Fibroblast of the aortic adventitia (primary cell): ENCODE results near the gene RALB. TPM values are rescaled to one million over a fixed set of nuclear protein-coding genes. Genes with fewer than 3 reads are reported as not detected.

ENCODE experiments used
- DNase-seq: peaks from one replicate; pipeline ENCODE4 v3.0.0-alpha.2; 2010; ENCODE audit warnings: low read depth
- H3K4me3 ChIP-seq: 2 replicates; pipeline ENCODE4 v1.5.1; 2011; ENCODE audit warnings: low read depth, mild to moderate bottlenecking, control low read depth, low read length, moderate library complexity
- total RNA-seq: library from RNA; depleted of rRNA; stranded (reverse); fragments of >200 nt; gene quantifications from 2 replicates; pipeline ENCODE4 v1.2.3, GENCODE V29; 2012; ENCODE audit warnings: low replicate concordance
- TF ChIP-seq, protein P1 (sequence below): IDR thresholded peaks from 2 replicates; pipeline ENCODE4 v1.5.1; 2011; ENCODE audit warnings: mild to moderate bottlenecking, low read length, control low read depth, inconsistent platforms; ENCODE audit not compliant: insufficient read depth

Gene RALB, protein sequence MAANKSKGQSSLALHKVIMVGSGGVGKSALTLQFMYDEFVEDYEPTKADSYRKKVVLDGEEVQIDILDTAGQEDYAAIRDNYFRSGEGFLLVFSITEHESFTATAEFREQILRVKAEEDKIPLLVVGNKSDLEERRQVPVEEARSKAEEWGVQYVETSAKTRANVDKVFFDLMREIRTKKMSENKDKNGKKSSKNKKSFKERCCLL
- total RNA-seq, result 29.7 and 73.7 TPM in 2 replicates

DNA sequence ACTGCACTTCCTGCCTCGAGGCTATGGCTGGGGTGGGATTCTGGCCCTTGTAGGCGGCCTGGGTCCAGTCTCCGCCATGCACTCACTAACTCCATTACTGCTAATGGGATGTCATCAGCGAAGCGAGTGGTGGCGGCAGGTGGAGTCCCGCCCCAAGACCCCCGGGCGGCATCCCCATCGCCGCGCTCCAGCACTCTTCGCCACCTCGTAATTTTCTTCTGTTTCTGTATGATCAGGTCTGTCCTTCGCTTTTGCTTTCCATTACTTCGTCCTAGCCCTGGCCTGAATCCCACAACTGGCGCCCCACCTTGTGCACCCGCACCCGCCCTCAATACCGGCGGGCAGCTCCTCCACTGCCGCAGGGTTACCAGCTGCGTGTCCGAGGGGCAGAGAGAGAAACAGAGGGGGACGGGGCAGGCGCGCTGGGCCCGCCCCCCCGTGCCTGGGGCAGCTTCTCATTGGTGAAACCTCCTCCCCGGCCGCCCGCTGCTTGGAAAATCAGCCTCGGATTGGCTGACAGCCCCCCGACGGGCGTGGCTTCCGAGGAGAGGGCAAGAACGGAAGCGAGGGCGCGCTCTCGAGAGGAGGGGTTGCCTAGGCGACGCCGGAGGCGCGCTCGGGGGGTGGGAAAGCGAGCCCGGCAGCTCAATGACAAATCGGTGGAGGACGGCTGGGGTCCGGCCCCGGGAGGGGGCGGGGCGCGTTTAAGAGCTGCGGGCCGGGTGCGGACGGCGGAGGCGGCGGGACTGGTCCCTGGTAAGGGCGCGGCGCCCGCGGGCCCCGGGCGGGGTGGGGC is at the start of gene RALB:
Gene RALB, plus strand, starts transcription at position 628 of the 796 bp plus-strand sequence. CDS start 25,813 bp downstream, outside the sequence.
- peak; percentile 97 for DNase-seq
- H3K4me3 ChIP-seq, result peak within 1 kb of the TSS; percentile 86
- TF ChIP-seq, protein P1, sequence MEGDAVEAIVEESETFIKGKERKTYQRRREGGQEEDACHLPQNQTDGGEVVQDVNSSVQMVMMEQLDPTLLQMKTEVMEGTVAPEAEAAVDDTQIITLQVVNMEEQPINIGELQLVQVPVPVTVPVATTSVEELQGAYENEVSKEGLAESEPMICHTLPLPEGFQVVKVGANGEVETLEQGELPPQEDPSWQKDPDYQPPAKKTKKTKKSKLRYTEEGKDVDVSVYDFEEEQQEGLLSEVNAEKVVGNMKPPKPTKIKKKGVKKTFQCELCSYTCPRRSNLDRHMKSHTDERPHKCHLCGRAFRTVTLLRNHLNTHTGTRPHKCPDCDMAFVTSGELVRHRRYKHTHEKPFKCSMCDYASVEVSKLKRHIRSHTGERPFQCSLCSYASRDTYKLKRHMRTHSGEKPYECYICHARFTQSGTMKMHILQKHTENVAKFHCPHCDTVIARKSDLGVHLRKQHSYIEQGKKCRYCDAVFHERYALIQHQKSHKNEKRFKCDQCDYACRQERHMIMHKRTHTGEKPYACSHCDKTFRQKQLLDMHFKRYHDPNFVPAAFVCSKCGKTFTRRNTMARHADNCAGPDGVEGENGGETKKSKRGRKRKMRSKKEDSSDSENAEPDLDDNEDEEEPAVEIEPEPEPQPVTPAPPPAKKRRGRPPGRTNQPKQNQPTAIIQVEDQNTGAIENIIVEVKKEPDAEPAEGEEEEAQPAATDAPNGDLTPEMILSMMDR, result no peak

DNA sequence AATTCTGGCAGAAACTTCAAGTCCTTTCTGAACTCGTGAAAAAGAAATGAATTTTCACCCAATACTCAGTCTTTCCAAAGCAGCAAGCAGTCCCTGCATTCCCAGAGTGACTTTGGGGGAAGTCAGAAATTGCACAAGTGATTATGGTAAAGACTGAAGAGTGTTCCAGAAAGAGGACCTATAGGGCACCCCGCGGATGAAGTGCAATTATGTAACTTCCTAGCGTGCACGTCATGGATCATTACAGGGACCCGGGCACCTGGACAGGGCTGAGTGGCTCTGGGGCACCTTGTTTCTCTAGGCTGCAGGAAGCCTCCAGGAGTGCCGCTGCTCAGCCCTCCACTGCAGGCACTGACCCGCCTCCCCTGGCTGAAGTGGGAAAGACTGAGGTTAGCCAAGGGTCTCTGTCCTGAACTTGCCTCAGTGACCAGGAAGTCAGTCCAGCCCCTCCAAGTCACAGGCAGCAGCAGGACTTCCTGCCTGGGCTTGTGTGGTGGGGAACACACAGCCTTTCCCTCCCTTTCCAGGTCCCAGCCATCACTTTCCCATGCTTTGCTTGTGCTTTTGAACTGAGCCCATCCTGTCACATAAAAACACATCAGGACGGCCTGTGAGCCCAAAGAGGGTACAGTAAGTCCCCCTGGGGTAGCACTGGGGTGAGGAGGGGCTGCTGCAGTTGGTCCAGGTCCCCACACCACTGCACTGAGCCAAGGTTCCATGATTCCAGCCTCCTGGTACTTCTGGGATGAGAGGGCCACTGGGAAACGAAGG is 49.2 kb upstream of the RALB start:
- TF ChIP-seq, protein P1, result no peak
- H3K4me3 ChIP-seq, result no peak overlapping the region
- DNase-seq, result peak; percentile 16

DNA sequence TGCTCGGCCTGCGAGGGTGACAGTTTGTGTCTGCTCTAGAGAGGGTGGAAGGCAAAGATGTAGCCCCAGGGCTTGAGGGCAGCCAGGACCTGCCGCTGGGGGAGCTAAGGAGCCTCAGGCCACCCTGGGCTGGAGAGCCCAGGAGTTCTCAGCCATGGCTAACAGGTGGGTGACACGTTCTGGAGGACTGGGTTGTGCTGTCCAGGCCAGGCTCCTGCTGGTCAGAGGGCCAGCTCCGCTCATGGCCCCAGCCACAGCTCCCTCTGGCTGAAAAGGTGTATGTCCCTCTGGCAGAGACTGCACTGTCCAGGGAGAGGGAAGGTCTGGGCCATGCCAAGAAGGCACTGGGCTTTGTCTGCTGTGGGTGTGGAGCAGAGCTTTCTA is 48.6 kb upstream of the RALB start:
- DNase-seq, result no peak
- TF ChIP-seq, protein P1, result no peak
- no peak overlapping the region for H3K4me3 ChIP-seq

DNA sequence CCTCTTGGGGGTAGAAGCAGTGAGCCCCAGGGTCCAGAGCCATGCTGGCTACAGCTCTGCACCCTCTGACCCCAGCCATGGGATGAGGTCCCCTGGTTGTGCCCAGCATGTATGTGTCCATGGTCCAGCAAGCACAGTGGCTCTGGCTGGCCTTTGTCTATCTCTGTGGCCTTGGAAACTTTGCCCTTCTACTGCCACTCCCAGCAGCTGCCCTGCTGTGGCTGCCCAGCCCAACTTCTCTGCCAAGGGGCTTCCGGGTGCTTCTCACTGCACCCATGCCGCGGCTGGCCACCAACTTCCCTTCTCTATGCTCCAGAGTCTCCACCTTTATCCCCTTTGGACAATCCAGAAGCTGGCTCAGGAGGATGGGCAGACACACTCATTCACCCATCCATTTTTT is 48.2 kb upstream of the RALB start:
- TF ChIP-seq, protein P1, result no peak
- H3K4me3 ChIP-seq, result no peak overlapping the region
- no peak for DNase-seq

DNA sequence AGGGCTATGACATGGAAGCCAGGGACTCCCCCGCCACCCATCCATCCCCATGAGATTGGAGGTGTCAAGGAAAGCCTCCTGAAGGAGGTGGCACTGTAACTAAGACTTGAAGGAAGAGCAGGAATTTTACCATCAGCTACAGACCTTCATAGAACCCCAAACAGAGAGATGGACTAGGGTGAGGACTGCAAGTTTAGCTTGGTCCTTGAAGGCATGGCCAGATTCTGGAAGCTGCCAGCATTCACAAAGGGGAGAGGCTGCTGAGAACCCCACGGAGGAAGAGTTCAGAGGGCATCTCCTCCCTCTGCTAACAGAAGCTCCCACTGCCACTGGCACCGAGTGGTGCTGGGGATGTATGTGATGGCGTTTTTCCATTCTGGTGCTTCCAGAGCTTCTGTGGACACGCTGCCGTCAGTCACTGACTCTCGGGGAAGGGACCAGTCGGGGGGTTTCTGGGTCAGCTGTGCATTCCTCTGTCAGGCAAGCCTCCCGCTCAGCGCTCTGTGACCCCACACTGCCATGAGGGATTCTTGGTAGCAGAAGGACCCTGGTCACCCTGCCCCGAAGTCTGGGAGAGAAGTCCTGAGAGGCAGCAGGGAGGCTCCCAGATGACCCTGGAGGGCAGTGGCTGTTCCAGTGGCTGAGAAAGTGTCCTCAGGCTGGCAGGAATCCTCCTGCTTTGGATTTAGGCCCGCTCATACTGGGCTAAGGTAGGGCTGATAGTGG is 47.5 kb upstream of the RALB start:
- DNase-seq, result no peak
- TF ChIP-seq, protein P1, result no peak
- no peak overlapping the region for H3K4me3 ChIP-seq

DNA sequence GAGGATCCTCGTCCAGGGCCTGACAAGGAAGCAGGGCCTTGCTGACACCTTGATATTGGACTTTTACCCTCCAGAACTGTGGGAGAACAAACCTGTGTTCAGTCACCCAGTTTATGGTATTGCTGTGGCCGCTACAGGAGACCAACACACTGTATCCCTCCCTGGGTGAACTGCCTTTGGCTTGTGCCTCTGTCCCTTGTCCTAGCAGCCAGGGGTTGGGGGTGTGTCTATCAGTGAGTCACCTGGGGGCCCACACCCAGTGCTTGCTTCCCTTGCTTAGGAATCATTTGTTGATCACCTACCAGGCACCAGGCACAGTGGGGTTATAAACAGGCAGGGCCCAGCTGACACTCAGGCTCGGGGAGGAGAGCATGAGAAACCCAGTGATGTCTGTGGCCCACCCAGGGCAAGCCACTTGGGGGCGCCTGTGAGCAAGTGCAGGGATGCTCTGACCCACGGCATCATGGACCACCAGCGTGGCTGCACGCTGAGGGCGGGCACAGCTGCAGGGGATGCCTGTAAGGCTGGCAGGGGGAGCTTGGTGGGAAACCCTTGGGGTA is 46.5 kb upstream of the RALB start:
- H3K4me3 ChIP-seq, result no peak overlapping the region
- TF ChIP-seq, protein P1, result peak; percentile 37
- DNase-seq, result no peak
